A673 (cell line): ENCODE results near the gene CLEC3A.

Source experiments
- CTCF ChIP-seq: fragments of 300-800, 200-600 bp; sonication (generic); conservative IDR thresholded peaks from 2 replicates; pipeline ENCODE4 v1.5.1; 2017; ENCODE audit warnings: low read depth, mild to moderate bottlenecking, antibody characterized with exemption, low read length, moderate library complexity, mixed read lengths
- EZH2 ChIP-seq: fragments of 200-600 bp; sonication (generic); IDR thresholded peaks from 2 replicates; pipeline ENCODE4 v1.6.1; 2017; ENCODE audit warnings: borderline replicate concordance, low read depth, mild to moderate bottlenecking, mixed read lengths, antibody characterized with exemption, low read length; ENCODE audit not compliant: poor library complexity, severe bottlenecking

DNA sequence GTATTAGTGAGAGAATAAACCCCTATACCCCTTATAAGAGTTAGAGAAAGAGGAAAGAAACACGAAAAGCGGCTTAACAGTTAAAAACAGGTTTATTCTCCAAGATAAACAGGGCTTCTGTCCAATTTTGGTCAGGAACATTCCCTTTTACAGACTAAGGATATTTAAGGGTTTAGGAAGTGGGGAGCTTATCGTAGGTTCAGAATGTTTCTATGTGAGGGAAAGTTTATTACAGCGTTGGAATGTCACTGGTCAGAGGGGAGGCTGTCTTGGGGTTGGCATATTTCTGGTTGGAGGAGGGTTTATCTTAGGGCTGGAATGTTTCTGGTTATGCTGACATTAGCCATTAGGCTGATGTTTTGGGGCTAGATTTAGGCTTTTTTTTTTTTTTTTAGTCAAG is 43.0 kb downstream of the CLEC3A start:
- TF ChIP-seq CTCF (no peak), EZH2 (no peak)
